Activated naive CD4-positive, alpha-beta T cell (primary cell): Measurements from ENCODE around the gene TANK.
A peak's percentile ranks its signal among the peaks of the same experiment; 100 is the strongest.

ENCODE experiments used
- DNase-seq, 4 experiments: peaks; one replicate each; lab custom pipeline; 2025; lab: John Stamatoyannopoulos, UW

TANK gene

GRCh38 chr2:161232571-161232970, 72.3 kb downstream of the TANK start:
- no peak for DNase-seq

GRCh38 chr2:161233858-161234431, 73.7 kb downstream of the TANK start:
- no peak for DNase-seq

DNA sequence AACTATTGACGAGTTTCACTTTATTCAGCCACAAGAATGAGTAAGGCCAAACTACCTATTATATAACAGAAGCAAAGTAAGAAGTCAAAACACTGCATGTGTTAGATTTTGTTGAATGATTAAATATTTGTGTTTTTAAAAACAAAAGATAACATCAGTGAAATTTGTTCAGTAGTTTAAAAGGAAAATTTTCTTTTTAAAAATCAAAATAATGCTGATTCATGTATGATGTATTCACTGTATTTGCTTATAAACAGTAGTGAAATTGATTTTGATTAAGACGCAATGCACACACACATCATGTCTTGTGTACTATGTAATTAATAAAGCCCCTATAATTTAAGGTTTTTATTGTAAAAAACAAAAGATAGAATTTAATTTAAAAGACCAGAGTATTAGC, 74.4 kb downstream of the TANK start:
- DNase-seq = no peak

DNA sequence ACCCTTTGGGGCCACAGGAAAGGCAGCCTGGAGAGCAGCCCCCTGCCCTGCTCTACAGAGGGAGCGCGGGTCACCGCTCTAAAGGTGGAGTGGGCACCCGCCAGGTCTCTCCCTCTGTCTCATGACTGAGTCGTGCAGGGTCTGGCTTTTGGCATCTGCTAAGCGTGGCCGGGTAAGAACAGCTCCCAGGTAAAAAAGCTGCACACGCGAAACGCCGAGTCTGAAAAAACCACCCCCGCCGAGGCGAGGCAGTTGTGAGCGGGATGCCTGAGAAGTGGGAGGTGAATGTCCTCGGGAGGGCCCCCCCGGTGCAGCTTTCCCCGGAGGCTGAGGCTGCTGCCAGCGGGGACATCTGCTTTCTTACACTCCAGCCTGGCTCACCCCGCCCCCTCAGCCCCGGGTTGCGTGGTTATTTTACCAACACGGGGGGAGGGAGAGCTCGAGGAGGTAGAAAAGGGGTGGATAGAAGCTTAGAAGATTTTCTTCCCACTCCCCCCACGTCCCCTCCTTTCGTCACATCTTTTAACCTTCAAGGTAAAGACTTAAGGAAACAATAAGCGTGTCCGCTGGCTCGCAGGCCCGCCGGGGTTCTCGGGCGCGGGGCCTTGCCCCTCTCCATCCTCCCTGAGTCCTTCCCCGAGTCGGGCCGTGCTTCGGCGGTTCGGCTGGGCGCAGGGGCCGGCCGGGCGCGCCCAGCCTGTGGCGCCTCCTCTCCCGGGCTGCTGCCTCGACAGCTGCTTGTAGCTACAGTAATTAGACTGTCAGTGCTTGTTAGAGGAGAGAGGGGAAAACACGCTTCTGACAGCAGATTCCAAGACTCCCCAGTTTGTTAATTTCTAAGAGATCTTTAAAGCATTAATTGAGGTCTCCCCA, 77.4 kb downstream of the TANK start:
- peak in 3 of 4 experiments; percentile 12 to 45 (median 21) for DNase-seq

GRCh38 chr2:161238265-161238559, 78.0 kb downstream of the TANK start:
- DNase-seq = no peak

DNA sequence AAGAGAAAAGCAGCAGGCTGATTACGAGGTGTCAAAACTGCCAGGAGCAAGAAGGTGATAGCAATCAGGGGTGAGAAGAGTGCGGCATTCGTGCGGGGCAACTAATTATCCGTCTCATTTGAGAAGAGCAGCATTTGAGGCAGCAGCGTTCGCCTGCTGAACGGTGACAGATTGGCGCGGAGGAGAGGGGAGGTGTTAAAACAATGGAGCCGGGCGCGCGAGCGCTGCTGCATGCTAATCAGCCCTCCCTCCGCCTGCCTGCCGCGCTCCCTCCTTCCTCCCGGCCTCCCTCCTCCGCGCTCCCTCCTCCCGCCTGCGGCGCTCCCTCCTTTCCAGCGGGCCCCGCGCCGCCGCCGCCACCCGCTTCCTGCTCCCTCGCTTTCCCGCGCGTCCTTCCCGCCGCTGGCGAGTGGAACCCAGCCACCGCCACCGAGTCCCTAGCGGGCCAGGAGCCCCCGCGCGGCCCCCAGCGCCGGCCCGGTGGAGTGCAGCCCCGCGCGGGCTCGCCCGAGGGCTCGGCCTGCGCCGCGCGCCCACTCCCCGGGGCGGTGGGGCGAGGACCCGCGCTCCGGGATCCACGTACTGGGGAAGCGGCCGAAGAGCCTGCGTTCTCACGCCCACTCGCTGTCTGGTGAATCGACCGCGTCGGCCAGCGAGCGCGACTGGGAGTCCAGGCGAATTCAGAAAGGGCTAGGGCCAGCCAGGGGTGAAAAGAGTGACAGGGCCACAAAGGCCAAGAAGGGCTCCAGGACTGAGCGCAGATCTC, 78.5 kb downstream of the TANK start:
- peak; percentile 6 to 57 (median 23) for DNase-seq

DNA sequence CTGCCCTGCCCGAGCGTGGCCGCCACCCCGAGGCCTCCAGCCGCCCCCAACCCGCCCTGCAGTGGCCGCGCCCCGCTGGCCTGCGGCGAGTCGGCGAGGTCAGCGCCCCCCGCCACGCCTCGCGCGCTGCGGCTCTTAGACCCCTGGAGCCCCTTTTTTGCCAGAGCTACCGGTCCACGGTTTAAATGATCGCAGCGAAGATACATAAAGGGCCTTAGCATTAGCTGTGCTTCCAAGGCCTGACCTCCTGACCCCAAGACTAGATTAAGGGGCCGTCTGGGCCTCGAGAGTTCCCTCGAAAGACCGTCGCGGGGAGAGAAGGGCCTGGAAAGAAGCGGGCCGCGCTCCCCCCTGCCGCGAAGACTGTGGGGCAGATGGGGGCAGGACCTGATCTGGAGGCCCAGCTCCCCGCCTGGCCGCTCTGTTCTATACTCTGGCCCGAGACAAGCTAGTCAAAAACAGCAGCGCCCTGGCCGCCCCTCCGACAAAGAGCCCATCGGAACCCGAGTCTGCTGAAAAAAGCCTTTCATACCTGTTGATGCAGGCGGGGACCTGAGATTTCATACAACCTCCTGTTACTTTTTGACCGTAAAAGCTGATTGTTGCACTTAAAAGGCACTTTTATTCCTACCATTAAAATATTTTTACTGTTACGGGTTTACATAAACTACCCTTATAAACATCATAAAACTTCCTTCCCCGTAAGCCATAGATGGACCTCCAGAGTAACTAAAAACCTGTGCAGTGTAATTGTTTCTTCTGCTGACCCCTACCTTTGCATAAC, 79.3 kb downstream of the TANK start:
- DNase-seq = no peak

DNA sequence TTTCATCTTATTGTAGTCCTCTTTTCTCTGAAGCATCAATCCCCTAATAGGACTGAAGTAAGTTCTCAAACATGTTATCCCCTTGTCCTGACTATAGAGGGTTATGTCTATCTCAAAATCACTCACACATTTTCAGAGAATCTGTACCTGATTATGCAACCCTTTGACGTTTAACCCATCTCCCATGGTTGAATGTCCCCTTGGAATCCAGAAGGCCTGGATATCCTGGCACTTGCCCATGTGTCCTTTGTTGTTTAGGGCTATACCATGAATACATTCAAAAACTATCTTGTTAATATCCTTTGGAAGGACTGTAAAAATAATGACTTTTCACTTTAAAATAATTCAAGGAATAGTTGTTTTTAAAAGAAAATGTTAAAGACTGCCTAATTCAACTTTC, 81.7 kb downstream of the TANK start:
- no peak for DNase-seq

DNA sequence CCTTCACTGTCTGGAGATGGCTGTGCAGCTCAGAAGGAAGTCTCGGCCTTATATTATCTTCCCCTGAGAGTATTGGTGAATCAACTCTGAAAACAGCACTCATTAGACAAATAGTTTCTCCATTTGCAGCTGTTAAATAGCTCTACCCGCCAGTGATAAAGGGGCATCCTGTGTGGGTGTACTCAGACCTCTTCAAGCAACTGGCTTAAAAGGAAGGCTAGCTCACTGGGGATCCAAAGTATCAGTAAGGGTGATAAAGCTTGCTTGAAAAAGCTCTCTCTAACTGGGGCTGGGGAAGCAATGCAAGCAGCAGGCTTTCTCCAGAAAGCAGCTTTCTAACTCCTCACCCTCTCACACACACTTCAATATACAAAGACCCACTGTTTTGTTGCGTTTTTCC, 83.1 kb downstream of the TANK start:
- DNase-seq = no peak

- no peak for DNase-seq
Measured at GRCh38 chr2:161243905-161244304, 83.7 kb downstream of the TANK start.

GRCh38 chr2:161244387-161245260, 84.4 kb downstream of the TANK start:
- peak; percentile 8 to 66 (median 30) for DNase-seq

DNA sequence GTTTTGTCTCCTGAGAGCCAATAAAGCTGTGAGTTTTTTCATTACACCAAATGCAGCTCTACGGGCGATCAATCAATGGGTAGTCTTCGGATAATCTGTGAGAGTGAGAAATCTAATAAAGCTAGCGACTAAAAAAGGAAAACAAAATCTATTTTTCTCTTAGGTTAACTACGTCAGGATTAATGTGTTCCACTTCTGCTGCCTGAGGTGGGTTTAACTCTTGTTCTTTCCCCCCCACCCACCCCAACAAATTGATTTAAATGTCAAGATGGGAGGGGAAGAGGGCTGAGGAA, 85.0 kb downstream of the TANK start:
- DNase-seq = no peak

GRCh38 chr2:161245671-161246070, 85.4 kb downstream of the TANK start:
- DNase-seq = no peak

DNA sequence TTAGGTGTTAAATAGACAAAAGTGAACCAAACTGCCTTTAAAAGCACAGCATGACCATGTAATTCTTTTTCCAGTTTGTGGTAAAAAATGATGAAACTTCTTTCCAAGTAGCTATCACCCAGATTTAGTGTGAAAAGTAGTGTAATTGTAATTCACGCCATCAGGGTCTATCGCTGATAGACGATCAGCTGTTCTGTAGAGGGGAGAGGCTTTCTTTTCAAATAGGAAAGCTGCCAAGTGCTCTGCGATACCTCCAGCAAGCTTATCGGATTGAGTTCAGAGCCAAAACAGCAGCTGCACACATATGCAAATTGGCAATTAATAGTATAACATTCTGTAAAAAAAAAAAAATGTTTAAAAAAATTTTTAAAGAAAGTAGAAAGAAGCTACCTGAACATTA, 86.1 kb downstream of the TANK start:
- DNase-seq = no peak

DNA sequence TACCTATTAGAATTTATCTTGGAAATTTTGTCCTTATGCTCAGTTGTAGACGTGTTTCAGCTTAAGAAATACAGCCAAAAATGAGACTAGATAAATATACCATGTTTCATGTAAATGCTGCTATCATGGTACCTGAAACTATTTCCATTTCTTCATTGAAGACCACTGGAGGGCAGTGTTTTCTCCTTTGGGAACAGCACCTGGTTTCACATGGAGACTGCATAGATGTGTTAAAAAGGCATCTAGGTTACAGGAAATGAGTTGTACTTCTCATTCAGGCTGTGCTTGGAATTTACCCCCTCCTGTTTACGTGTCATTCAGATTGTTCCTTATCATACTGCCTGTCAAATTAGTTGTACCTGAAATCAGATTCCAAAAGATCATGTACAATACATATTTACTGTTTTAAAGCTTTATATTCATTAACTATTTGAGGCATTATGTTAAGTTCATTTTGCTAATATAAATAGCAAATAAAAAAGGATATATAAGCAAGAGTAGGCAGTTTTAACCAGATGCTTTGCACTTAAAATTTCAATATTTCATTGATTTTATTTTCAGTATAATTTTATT, 90.7 kb downstream of the TANK start:
- DNase-seq = no peak

DNA sequence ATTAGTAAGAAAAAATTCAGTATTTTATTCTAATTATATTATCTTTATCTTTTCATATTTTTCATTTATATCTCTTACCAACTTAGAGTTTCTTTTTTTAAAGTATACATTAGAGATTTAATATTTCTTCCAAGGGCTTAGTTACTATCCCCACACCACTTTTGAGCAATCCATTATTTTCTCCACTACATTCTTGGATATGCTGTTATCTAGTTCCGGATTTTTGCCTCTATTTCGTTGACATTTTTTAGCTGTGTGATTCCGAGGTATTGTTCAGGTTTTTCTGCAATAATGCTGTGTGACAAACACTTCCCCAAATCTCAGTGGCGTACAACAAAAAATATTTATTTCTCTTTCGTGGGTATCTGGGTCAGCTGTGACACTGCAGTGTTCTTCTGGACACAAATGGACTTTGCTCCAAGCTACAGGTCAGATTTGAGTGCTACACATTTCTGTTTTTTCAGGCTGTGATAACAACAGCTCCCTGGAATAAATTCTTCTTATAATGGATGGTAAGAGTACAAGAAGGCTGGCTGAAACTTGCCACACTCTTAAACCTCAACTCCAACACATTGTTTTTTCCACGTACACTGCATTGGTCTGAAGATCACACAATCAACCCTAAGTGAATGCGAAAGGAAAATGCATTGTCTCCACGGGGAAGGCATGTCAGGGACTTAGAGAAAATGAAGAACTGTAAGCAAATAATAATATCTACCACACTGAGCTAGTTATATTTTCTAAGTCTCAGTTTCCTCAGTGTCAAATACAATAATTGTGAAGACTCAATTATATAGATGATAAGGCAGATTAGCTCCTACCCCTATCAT, 97.1 kb downstream of the TANK start:
- no peak for DNase-seq

- no peak for DNase-seq
Measured at GRCh38 chr2:161265874-161266273, 105.6 kb downstream of the TANK start.

- no peak for DNase-seq
Measured at GRCh38 chr2:161269111-161269510, 108.9 kb downstream of the TANK start.

DNA sequence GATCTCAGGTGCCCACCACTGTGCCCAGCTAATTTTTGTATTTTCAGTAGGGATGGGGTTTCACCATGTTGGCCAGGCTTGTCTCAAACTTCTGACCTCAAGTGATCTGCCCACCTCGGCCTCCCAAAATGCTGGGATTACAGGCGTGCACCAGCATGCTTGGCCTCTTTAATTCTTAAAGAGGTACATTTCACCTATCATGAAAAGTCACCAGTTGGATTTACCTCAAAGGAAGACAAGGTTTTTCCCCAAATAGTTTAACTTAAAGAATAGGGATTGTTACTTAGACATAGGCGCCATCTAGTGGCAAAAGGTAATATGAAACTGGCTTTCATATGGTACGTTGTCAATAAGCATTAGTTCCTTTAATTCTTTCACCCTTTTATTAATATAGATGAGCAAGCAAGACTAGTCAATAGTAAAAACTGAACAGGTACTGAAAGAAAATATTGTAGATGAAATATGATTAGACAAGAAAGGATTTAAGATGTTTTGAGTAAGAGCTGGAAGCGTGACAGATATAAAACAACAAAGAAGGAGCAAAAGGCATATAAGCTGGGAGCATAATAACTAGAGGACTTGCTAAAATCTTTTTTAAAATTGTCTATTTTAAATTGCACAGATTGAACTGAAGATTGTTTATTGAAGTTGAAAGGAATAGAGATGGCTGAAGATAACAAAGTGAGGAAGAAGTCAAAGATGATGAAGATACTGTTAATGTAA, 113.0 kb downstream of the TANK start:
- DNase-seq = no peak
